ENCODE data around the gene FAM240A.

The FAM240A gene

DNA sequence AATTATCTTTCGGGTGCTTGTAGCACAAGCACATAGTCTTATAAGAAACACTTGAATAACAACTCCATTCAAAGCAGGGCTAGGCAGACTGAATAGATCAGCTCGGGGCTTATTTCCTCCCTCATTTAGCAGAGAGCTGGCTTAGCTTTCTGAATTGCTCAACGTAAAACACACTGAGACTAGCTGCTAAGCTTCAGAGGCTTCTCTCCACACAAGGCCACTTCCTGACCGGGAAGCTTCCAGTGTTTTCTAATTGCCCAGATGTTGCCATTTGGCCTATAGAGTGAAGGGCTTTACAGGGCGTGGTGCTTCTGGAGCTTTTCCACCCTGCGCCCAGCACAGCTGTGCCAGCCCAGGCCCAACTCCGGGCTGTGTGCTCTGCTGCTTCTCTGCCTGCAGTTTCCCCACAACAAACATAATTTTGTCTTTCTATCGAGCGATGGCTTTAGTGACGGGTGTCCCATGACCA lies 16.6 kb downstream of the FAM240A start:
- no peak for DNase-seq

DNA sequence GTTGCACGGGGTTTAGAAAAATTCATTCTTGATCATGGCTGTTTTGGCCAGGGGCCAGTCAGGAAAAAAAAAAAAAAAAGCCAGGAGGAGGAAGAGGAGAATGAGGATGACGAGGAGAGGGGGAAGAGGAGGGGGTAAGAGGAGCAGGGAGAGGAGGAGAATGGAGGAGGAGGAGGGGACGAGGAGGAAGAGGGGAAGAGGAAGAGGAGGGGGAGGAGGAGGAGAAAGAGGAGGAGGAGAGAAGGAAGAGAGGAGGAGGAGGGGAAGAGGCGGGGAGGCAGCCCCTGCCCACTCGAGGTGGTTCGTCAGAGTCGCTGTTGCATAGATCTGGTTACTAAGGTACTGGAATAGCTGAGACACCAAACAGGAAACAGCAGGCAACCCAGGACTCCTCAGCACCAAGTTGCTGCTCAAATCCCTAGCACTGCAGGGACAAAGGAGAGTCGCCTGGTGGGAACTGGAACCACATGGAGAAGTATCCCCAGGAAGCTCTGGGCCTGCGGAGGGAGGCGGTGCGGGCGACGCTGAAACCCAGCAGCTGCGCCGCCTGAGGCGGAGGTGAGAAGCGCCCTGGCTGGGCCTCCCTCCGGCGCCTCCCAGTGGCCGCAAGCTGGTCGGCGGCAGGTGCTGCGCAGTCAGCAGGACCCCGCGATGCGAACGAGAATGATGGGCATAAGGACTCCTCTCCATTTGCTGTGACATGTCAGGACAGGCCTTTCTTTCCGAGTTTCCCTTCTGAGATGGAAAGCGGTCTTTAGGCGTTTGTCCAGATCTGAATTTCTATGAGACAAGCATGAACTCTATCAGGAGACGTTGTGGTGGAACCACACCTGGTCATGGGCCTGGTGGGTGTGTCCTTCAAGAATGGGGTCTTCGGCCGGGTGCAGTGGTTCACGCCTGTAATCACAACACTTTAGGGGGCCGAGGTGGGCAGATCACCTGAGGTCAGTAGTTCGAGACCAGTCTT lies 17.5 kb downstream of the FAM240A start:
- peak; percentile 41 for DNase-seq

DNA sequence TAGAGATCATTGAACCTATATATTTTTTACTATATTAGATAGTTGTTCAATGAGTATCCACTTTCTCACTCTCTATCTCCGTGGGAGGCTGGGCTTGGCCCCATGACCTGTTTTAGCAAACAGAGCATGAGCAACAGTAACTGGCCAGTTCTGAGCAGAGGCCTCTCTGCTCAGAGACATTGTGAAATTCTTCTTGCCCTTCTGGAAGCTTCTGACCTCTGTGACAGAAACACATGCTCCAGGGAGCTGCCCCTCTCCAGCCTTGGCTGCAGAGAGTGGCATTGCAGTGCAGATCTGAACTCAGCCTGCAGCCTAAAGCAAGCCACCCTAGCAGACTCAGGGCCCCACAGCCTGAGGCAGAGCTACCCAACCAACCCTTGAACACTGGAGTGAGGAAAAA lies 20.5 kb downstream of the FAM240A start:
- no peak for DNase-seq

DNA sequence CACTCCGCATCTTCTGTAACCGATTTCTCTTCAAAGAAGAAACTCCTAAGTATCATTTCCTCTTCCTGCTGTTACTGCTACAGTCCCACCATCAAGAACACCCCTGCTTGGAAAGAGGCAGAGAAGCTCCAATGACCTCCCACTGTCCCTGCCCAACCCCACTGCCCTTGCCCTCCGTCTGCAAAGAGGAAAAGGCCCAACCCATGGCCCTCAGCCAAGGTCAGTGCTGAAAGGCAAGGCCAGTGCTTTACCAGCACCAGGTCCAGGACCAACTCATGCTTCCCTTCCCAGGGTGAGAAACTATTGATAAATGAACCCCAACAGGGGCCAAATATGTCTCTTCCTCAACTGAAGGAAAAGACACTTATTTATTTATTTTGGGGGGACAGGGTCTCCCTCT lies 22.5 kb downstream of the FAM240A start:
- DNase-seq, result no peak

DNA sequence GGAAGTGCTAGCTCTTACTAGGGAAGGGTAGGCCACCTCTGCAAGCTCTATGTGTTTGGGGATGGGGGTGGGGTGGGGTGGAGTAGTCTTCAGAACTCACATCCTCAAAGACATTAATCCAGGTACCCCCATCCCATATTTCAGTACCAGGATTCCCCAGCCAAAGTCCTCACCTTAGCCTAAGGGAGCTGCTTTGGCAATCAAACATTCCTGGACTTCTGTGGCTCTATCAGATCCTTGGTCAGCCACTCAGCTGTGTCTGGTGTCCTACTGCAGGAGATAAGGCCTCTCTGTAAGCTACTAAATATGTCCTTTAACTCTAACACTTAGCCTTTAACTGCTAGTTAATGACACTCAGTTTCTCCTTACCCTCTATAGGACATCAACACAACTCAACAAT lies 26.9 kb downstream of the FAM240A start:
- DNase-seq, result no peak

DNA sequence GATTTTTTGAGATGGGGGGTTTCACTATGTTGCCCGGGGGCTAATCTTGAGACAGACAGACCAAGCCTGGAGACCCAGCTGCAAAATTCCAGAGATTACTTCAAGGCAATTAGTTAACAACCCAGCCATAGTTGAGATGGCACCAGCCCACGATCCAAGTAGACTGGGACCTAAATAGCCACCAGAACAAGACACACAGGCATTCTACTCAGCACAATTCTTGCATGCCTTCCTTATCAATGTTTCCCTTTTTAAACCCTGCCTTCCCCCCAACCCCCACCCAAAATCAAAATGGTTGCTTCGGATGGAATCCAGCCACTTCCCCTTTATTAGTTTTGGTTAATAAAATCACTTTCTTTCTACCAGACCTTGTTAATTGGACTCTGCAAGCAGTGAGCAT lies 28.6 kb downstream of the FAM240A start:
- no peak for DNase-seq

DNA sequence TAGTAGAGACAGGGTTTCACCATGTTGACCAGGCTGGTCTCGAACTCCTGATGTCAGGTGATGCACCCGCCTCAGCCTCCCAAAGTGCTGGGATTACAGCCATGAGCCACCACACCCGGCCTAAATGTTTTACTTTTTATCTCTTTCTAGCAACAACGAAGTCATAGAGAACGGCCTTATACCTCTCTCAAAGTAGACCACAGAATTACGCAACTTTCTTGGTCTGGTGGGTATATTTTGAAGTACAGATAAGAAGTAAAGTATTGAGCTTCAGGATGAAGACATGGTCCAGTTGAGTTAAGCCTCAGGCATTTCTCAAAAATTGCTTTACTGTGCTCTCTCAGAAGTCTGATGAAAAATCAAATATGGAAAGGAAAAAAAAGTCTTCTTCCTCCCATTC lies 30.6 kb downstream of the FAM240A start:
- DNase-seq, result no peak

DNA sequence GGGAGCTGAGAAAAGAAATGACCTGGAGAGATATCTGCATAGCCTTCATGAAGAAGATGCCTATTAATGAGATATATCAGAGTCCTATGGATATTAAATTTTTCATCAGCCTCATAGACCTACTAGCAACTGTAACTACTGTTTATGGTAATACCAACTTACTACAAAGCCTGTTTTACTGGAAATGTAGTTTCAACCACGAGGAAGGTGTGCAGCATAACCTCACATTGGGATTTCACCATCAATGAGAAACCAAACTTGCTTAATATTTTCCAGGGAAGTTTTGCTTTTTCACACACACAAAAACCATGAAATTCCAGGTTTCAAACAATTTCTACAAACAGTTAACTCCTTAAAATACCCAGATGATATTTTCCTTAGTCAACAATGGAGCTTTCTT lies 31.4 kb downstream of the FAM240A start:
- DNase-seq, result no peak

DNA sequence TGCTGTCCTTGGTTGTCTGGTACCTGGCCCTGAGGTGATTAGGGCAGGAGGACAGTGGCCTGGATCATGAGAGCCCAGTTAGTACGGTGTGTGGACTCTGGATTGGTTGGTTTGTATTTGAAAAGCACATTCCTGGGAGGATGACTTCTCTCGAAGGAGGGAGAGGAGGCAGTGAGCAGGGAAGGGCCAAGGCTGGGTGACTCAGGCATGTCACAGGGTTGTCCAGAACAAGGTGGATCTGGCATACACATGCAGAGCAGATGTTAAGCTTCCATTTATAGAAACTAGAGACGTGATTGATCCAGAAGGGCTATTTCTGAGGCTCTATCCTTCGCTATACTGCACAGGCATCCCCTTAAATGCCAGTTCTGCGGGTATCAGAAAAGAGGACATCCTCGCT lies 34.4 kb downstream of the FAM240A start:
- no peak for DNase-seq

DNA sequence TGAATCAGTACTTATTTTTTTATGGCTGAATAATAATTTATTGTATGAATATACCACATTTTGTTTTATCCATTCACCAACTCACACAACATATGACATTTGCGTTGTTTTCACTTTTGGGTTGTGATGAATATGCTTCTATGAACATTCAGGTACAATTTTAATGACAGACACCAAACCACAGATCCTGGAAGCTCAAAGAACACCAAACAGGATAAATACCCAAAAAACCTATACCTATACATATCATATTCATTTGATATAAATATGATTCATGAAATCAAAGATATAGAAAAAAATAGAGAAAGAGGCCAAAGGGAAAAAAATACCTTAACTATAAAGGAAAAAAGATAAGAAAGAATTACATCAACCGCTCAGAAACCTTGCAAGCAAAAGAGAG lies 35.8 kb downstream of the FAM240A start:
- no peak for DNase-seq

DNA sequence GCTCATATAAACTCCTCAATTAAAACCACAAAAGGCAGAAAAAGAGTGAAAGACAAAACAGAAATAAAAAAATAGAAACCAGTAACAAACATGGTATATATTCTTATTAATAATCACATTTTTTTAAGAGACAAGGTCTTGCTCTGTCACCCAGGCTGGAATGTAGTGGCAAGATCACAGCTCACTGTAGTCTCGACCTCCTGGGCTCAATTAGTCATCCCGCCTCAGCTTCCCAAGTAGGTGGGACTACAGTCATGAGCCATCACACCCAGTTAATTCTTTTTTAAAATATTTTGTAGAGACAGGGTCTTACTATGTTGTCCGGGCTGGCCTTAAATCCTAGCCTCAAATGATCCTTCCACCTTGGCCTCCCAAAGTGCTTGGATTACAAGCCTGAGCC lies 37.1 kb downstream of the FAM240A start:
- DNase-seq, result no peak

DNA sequence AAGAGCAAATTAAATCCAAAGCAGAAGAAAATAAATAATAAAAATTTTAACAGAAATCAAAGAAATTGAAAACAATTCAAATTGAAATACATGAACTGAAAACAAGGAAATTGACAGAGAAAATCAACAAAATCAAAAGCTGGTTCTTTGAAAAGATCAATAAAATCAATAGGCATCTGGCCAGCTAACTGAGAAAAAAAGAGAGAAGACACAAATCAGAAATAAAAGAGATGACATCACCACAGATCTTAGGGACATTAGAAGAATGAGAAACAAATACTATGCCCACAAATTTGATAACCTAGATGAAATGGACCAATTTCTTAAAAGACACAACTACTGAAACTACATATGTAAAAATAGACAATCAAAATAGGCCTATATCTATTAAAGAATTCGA lies 38.8 kb downstream of the FAM240A start:
- no peak for DNase-seq

DNA sequence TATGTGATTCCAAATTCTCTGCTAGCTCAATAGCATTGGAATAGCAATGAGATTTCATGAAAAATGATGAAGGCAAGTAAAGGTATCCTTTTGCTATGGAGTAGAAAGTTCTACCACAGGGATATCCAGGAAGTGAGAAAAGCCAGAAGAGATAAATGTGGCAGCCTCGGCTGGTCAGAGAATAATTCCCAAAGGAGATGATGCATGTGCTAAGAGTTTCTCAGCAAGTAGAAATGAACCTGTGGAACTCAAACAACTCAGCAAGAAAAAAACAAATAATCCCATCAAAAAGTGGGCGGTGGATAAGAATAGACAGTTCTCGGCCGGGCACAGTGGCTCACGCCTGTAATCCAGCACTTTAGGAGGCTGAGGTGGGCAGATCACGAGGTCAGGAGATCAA lies 42.9 kb downstream of the FAM240A start:
- no peak for DNase-seq

DNA sequence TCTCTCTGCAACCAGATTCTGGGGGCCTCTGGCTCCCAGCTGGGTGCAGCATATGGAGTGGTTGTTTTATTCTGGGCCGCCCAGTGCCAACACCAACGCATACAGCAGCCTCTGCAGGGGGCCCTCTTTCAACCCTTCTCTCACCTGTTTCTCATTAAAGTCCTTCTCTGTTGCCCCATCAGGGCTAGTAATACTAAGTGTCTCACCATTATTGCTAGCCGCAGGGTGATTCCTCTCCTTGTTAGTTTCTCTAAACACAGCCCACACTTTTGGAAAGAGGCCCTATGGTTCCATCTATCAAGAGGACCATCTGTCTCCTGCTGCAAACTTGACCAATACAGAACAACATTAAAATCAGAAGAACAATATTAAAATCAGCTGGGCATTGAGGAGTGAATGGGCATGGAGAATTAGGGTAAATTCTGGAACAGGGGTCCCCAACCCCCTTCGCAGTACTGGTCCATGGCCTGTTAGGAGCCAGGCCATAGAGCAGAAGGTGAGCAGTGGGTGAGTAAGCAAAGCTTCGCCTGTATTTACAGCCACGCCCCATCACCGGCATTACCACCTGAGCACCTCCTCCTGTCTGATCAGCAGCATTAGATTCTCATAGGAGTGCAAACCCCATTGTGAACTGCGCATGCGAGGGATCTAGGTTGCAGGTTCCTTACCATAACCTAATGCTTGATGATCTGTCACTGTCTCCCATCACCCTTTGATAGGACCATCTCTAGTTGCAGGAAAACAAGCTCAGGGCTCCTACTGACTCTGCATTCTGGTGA lies 44.6 kb downstream of the FAM240A start:
- no peak for DNase-seq

DNA sequence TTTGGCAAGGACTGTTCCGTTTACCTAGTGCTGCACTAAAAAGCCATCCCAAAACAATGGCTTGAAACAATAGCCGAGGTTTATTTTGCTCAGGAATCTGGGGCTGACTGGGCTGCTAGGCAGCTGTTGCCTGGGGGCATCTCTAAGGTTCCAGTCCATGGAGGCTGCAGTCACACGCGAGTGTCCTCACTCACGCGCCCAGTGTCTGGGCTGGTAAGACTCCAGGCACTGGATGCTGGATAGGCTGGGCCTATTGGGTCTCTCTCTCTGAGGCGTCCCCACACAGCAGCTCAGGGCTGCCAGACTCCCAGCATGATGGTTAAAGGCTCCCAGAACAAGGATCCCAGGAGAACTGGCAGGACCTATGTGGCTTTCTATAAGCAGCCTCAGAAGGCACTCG lies 47.0 kb downstream of the FAM240A start:
- no peak for DNase-seq

DNA sequence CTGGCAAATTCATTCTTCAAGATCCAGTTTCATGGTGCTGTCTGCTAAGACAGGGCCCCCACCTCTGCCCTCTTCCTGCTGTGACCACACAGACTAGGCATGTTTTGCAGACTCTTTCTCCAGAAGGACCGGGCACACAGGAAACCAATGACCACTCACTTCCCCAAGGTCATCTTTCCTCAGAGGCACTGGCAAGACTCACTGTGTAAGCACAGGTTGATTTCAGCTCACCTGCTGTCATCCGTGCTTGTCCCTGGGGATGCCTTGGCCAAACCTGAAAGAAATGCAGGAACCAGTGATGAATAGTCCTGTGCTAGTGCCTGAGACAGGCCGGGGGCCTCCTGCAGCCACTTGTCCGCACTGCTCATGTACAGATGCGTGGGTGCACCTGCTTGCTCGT lies 47.7 kb downstream of the FAM240A start:
- DNase-seq, result no peak

DNA sequence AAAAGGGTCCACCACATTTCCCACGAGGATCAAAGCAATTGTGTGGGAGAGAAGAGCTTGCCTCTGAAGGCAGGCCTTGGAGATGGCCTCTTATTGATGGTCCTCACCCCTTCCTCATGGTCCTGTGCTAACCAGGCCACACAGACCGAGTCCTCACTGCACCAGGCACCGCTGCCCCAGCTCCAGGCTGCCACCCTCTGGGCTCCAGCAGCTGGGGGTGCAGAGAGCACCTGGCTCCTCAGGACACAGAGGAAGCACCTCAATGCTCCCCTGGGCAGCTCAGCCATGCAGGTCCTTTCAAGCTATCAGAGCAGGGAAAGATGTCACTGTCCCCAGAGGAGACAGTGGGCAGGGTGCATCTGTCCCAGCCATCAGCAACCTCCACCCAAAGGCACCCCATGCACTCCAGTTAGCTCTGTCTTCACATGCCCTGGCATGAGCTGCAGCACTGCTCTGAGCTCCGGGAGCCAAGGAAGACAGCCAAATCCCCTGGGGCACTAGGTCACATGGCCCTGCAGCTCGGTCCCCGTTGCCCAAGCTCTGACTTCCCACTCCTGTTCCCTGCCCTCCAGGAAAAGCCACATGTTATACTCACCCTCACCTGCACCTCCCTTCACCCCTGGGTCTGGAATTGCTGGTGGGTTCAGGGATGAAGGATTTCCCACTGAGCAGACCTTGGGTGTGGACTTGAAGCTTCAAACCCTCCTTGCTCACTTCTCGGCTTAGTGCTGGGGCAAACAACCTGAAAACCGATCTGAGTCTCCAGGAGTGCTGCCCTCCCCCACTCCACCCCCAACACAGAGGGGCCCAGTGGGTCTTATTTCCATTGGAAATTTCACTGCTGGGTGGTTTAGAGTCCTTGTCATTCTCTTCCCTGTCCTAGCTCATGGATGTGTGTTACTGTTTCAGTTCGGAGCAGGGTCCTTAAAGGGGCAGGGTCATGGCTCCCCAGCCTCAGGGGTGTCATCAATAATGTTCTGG lies 48.5 kb downstream of the FAM240A start:
- DNase-seq, result no peak

DNA sequence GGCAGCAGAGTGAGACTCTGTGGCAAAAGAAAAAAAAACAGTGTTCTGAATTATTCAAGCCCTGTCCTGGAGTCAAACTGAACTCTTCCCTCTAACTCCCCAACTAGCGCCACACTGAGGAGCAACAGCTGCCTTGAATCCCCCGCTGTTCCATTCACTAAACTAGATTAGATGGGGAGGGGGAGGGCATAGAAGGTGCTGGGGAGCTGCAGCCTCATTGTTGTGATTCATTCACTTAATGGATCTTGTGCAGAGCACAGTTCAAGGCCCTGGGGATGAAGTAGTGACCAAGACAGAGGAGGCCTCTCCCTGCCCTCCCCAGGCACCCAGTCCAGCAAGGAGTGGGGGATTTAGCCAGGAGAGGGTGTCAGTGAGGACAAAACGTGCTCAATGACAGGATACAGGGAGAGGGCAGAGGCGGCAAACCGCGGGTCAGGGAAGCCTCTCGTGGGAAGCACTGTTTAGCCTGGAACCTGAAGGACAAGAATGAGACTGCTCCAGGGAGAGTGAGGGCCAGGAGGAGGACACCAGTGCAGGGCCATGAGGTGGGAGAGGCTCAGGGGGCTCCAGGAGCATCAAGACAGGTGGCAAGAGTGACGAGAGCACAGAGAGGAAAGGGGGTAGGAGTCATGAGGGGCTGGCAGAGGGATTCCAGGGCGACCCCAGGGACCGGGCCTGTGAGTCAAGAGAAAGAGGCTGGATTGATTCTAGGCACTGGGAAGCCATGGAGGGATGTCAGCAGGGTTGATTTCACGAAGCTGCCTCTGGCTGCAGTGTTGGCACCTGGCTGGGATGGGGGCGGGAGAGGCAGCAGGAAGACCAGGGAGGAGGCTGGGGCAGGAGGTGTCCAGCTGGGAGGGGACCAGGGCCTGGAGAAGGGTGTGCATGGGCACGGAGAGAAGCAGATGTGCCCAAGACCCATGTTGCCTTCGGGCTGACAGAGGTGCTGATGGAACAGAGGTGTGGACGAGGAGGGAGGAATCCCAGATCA lies 49.7 kb downstream of the FAM240A start:
- no peak for DNase-seq

DNA sequence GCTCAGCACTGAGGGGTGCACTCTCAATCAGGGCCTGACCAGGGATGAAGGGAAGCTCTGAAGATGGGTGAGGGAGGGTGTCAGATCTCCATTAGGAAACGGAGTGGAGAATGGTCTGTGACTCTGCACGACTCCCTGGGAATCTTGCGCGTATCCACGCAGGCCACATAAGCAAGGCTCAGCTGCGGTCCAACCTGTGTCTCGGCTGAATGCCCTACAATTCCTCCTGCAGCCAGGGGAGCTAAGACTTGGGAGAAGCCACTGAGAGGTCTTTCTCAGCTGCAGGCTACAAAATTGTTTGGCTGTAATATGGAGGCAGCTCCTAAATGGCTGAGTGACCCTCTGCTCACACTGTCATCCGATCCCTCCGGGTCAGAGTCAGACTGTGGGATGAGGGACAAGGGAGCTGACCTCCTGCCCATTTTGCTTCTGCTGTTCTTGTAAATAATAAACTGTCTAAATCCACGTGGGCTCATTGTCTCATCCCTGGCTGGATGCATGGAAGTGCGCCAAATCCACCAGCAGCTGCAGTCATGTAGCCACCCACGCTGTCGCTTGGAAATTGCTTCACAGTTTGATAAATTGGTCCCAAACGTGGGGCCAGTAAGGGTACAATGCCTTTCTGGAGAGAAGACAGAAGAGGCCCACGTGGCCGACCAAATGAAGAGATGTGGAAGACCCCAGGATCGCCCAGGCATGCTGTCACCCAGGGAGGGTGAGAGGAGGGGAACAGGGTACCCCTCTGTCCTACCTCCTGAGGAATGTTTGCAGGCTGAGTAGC lies 50.6 kb downstream of the FAM240A start:
- no peak for DNase-seq

DNA sequence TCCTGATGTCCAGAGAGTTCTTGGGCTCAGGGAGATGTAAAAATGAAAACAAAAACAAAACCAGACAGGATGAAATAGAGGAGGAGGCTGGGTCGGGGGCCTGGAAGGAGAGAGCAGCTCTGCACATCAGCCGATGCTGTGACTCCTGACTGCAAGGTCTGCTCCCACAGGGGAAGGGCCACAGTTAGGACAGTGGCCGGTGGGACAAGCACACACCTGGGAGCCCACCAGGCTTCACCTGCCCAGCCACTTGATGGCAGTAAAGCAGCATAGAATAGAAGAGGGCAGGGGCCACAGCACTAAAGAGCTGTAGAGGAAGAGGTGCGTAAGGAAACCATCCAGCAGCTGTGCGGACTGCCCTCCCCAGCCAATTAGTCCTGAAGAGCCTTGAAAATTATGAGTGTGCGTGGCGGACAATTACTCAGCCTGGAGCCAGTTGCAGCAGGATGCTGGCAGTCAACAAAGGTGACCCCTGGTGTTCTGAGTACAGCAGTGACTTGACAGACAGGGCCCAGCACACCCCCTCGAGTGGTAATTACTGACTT lies 51.3 kb downstream of the FAM240A start:
- peak; percentile 50 for DNase-seq
